Kidney (tissue), 14 donors: Measurements from ENCODE around the gene DHFR. TPM values are rescaled to one million over a fixed set of nuclear protein-coding genes. Genes with fewer than 3 reads are reported as not detected.
A peak's percentile ranks its signal among the peaks of the same experiment; 100 is the strongest.

Experiments
- DNase-seq, 5 donors: peaks; one replicate each; pipeline ENCODE4 v3.0.0-alpha.2; 2013 to 2020
- FAIRE-seq: peaks from 2 replicates; lab custom pipeline; 2012; peaks lifted over from hg19 to GRCh38; lab: Jason Lieb, UNC
- H3K27ac ChIP-seq, 2 donors: one replicate each; pipeline ENCODE4 v1.7.0; 2013; ENCODE audit warnings: low read depth in 2 of 2, low read length in 2 of 2, inconsistent platforms in 1 of 2
- H3K27me3 ChIP-seq: one replicate; pipeline ENCODE4 v1.7.1; 2013; ENCODE audit warnings: low read length, inconsistent platforms; ENCODE audit not compliant: control insufficient read depth, insufficient read depth
- H3K36me3 ChIP-seq, 3 donors: one replicate each; pipeline versions ENCODE4 v1.7.0 to v1.7.1; 2013; ENCODE audit warnings: low read length in 3 of 3, control low read depth in 1 of 3, inconsistent platforms in 1 of 3; ENCODE audit not compliant: insufficient read depth in 3 of 3, control insufficient read depth in 2 of 3
- H3K4me1 ChIP-seq, 3 donors: one replicate each; pipeline versions ENCODE4 v1.7.0 to v1.7.1; 2013; ENCODE audit warnings: low read length in 3 of 3, inconsistent platforms in 1 of 3, low read depth in 1 of 3; ENCODE audit not compliant: control insufficient read depth in 2 of 3, insufficient read depth in 2 of 3
- H3K4me3 ChIP-seq, 3 donors: one replicate each; pipeline versions ENCODE4 v1.7.0 to v1.8.1; 2013; ENCODE audit warnings: low read length in 3 of 3, control low read depth in 1 of 3, inconsistent platforms in 1 of 3
- H3K9ac ChIP-seq, 3 donors: one replicate each; pipeline versions ENCODE4 v1.7.0 to v1.7.1; 2013; ENCODE audit warnings: low read length in 3 of 3, control low read depth in 1 of 3, inconsistent platforms in 1 of 3
- H3K9me3 ChIP-seq, 3 donors: one replicate each; pipeline versions ENCODE4 v1.7.0 to v1.7.1; 2013; ENCODE audit warnings: low read length in 3 of 3, control low read depth in 1 of 3, inconsistent platforms in 1 of 3; ENCODE audit not compliant: control insufficient read depth in 2 of 3, insufficient read depth in 1 of 3
- intact Hi-C: fragments of 100-400 bp; cut with DNase I; formaldehyde crosslinking; loops from one replicate; pipeline ENCODE4 v1.11.1; 2022
- polyA plus RNA-seq: library from polyadenylated mRNA; stranded (reverse); fragments of 350-450 nt; fragmentation: Illumina TruSeq; extraction: RNeasy Lipid Tissue Mini Kit (QIAGEN cat#74804); gene quantifications from one replicate; pipeline ENCODE4 v1.2.3, GENCODE V29; 2014; ENCODE audit warnings: low read depth, low replicate concordance; ENCODE audit not compliant: insufficient read depth
- total RNA-seq: library from RNA; stranded (reverse); fragmentation: NEBNext Ultra II Directional; extraction: Animal tissue kit (Norgen Biotek cat#: 25700); gene quantifications from one replicate; pipeline ENCODE4 v1.2.1, GENCODE V29; 2021
- TF ChIP-seq, protein P1 (sequence below): IDR thresholded peaks from 3 replicates; pipeline ENCODE4 v1.5.1; 2012; ENCODE audit warnings: mild to moderate bottlenecking, moderate library complexity, borderline replicate concordance; ENCODE audit not compliant: insufficient read depth; ENCODE audit errors: extremely low read depth
- donor health status: control.
- donor health status: control.
- donor health status: control.
- donor health status: control.
- donor health status: control.
- donor health status: DM: yes; HTN: yes; CAD: no.
- donor health status: Normal renal cell carcinoma (clear cell type).

The DHFR gene
- total and polyA plus RNA-seq, 2 donors from 2014 or later = 13.7 to 14.3 TPM

GRCh38 chr5:80686757-80687156, 32.0 kb upstream of the DHFR start:
- peaks cover 0 to 7% (median 2%) of the 10 kb centered on the region in 3 donors for H3K36me3 ChIP-seq
- no peak overlapping the region for H3K27ac ChIP-seq
- no peak overlapping the region for H3K4me3 ChIP-seq
- H3K9me3 ChIP-seq = no peaks in the 10 kb centered on the region
- TF ChIP-seq, protein P1, sequence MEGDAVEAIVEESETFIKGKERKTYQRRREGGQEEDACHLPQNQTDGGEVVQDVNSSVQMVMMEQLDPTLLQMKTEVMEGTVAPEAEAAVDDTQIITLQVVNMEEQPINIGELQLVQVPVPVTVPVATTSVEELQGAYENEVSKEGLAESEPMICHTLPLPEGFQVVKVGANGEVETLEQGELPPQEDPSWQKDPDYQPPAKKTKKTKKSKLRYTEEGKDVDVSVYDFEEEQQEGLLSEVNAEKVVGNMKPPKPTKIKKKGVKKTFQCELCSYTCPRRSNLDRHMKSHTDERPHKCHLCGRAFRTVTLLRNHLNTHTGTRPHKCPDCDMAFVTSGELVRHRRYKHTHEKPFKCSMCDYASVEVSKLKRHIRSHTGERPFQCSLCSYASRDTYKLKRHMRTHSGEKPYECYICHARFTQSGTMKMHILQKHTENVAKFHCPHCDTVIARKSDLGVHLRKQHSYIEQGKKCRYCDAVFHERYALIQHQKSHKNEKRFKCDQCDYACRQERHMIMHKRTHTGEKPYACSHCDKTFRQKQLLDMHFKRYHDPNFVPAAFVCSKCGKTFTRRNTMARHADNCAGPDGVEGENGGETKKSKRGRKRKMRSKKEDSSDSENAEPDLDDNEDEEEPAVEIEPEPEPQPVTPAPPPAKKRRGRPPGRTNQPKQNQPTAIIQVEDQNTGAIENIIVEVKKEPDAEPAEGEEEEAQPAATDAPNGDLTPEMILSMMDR = no peak
- FAIRE-seq (peak; percentile 98), DNase-seq (peak in 2 of 5 donors; percentile 15 to 61)
- no peak overlapping the region for H3K9ac ChIP-seq
- H3K4me1 ChIP-seq = no peaks in the 10 kb centered on the region
- intact Hi-C loops = no loop called here
- no peaks in the 10 kb centered on the region for H3K27me3 ChIP-seq

- FAIRE-seq = no peak
- no peak for DNase-seq
- TF ChIP-seq, protein P1 = no peak
- no peak overlapping the region for H3K9ac ChIP-seq
- intact Hi-C loops = no loop called here
- H3K4me3 ChIP-seq = no peak overlapping the region
- no peaks in the 10 kb centered on the region for H3K9me3 ChIP-seq
- no peak overlapping the region for H3K27ac ChIP-seq
- no peaks in the 10 kb centered on the region for H3K27me3 ChIP-seq
- H3K4me1 ChIP-seq = no peaks in the 10 kb centered on the region
- H3K36me3 ChIP-seq = peaks cover 4 to 29% (median 10%) of the 10 kb centered on the region in 3 donors
Measured at GRCh38 chr5:80676706-80677105, 21.9 kb upstream of the DHFR start.

- peaks cover 2 to 24% (median 8%) of the 10 kb centered on the region in 3 donors for H3K36me3 ChIP-seq
- peaks cover 0 to 3% (median 0%) of the 10 kb centered on the region in 3 donors for H3K4me1 ChIP-seq
- intact Hi-C loops = no loop called here
- H3K27me3 ChIP-seq = no peaks in the 10 kb centered on the region
- no peak overlapping the region for H3K4me3 ChIP-seq
- H3K9ac ChIP-seq = no peak overlapping the region
- DNase-seq = peak; percentile 72 to 92 (median 75)
- no peaks in the 10 kb centered on the region for H3K9me3 ChIP-seq
- peak; percentile 92 for FAIRE-seq
- no peak overlapping the region for H3K27ac ChIP-seq
- TF ChIP-seq, protein P1 = peak; percentile 81
Measured at GRCh38 chr5:80672140-80672736, 17.5 kb upstream of the DHFR start.
